GM21390 (cell line): ENCODE results near the gene PGLYRP1.

ENCODE experiments used
- ATAC-seq: cut with Tn5 transposase; IDR thresholded peaks from one replicate; pipeline ENCODE4 v1.9.1; 2021; ENCODE audit not compliant: unreplicated experiment

PGLYRP1 gene

GRCh38 chr19:46033401-46033800, 10.5 kb upstream of the PGLYRP1 start:
- no peak for ATAC-seq

- no peak for ATAC-seq
These were observed 9.8 kb upstream of the PGLYRP1 start for GRCh38 chr19:46032597-46033025.

- no peak for ATAC-seq
These were observed 9.1 kb upstream of the PGLYRP1 start for GRCh38 chr19:46031781-46032596.

- no peak for ATAC-seq
These were observed 8.1 kb upstream of the PGLYRP1 start for GRCh38 chr19:46030812-46031550.

- no peak for ATAC-seq
These were observed 3.0 kb upstream of the PGLYRP1 start for GRCh38 chr19:46025835-46026234.

- no peak for ATAC-seq
These were observed 492 bp upstream of the PGLYRP1 start for GRCh38 chr19:46023311-46023779.

- ATAC-seq: no peak
These were observed 807 bp downstream of the PGLYRP1 start for GRCh38 chr19:46022061-46022430.

- ATAC-seq: no peak
These were observed 1.3 kb downstream of the PGLYRP1 start for GRCh38 chr19:46021531-46022041.

GRCh38 chr19:46020819-46021125, 2.1 kb downstream of the PGLYRP1 start:
- ATAC-seq: no peak

GRCh38 chr19:46019270-46019669, 3.6 kb downstream of the PGLYRP1 start:
- ATAC-seq: no peak

GRCh38 chr19:46018729-46019251, 4.1 kb downstream of the PGLYRP1 start:
- ATAC-seq: no peak

GRCh38 chr19:46017874-46018675, 4.8 kb downstream of the PGLYRP1 start:
- no peak for ATAC-seq

- no peak for ATAC-seq
These were observed 5.8 kb downstream of the PGLYRP1 start for GRCh38 chr19:46017095-46017429.

GRCh38 chr19:46016426-46017094, 6.3 kb downstream of the PGLYRP1 start:
- no peak for ATAC-seq

GRCh38 chr19:46015687-46016425, 7.0 kb downstream of the PGLYRP1 start:
- no peak for ATAC-seq

GRCh38 chr19:46014941-46015686, 7.7 kb downstream of the PGLYRP1 start:
- no peak for ATAC-seq

GRCh38 chr19:46014534-46014933, 8.3 kb downstream of the PGLYRP1 start:
- no peak for ATAC-seq

GRCh38 chr19:46009530-46010510, 13.0 kb downstream of the PGLYRP1 start:
- ATAC-seq: no peak
